Measurements from ENCODE around the gene HS3ST1.

GRCh38 chr4:11426731-11427120, 2.0 kb downstream of the HS3ST1 start:
- no peak for TF ChIP-seq CTCF (IDR thresholded peaks at IDR 0.05)
- TF ChIP-seq EZH2 (IDR thresholded peaks at IDR 0.05), result no peak
- no peak for TF ChIP-seq EZH2phosphoT487 (IDR thresholded peaks at IDR 0.05)
